ENCODE measurements around the gene LRRC27. TPM values are rescaled to one million over a fixed set of nuclear protein-coding genes. Genes with fewer than 3 reads are reported as not detected.

LRRC27 gene
- polyA plus RNA-seq, 4 donors: 23.2 to 40.2 (median 26.1) TPM

- DNase-seq (ENCODE audit: low read depth in 4 of 4, low spot score in 3 of 4): no peak
Observed at GRCh38 chr10:132409667-132410028, 77.7 kb downstream of the LRRC27 start.

GRCh38 chr10:132410056-132410778 is 78.2 kb downstream of the LRRC27 start:
- DNase-seq (ENCODE audit: low read depth in 4 of 4, low spot score in 3 of 4): no peak

- no peak for DNase-seq (ENCODE audit: low read depth in 4 of 4, low spot score in 3 of 4)
Observed at GRCh38 chr10:132410779-132411532, 79.0 kb downstream of the LRRC27 start.

GRCh38 chr10:132411561-132412253 is 79.7 kb downstream of the LRRC27 start:
- DNase-seq (ENCODE audit: low read depth in 4 of 4, low spot score in 3 of 4): no peak

- DNase-seq (ENCODE audit: low read depth in 4 of 4, low spot score in 3 of 4): no peak
Observed at GRCh38 chr10:132412316-132413192, 80.6 kb downstream of the LRRC27 start.

- no peak for DNase-seq (ENCODE audit: low read depth in 4 of 4, low spot score in 3 of 4)
Observed at GRCh38 chr10:132413226-132414205, 81.5 kb downstream of the LRRC27 start.

- DNase-seq (ENCODE audit: low read depth in 4 of 4, low spot score in 3 of 4): no peak
Observed at GRCh38 chr10:132414402-132415016, 82.5 kb downstream of the LRRC27 start.

- no peak for DNase-seq (ENCODE audit: low read depth in 4 of 4, low spot score in 3 of 4)
Observed at GRCh38 chr10:132415255-132415654, 83.3 kb downstream of the LRRC27 start.

- no peak for DNase-seq (ENCODE audit: low read depth in 4 of 4, low spot score in 3 of 4)
Observed at GRCh38 chr10:132415956-132416355, 84.0 kb downstream of the LRRC27 start.

GRCh38 chr10:132416566-132417256 is 84.7 kb downstream of the LRRC27 start:
- no peak for DNase-seq (ENCODE audit: low read depth in 4 of 4, low spot score in 3 of 4)

GRCh38 chr10:132417257-132417910 is 85.4 kb downstream of the LRRC27 start:
- DNase-seq (ENCODE audit: low read depth in 4 of 4, low spot score in 3 of 4): no peak

- no peak for DNase-seq (ENCODE audit: low read depth in 4 of 4, low spot score in 3 of 4)
Observed at GRCh38 chr10:132417957-132418441, 86.0 kb downstream of the LRRC27 start.

- DNase-seq (ENCODE audit: low read depth in 4 of 4, low spot score in 3 of 4): no peak
Observed at GRCh38 chr10:132418527-132419416, 86.8 kb downstream of the LRRC27 start.

GRCh38 chr10:132419538-132420468 is 87.8 kb downstream of the LRRC27 start:
- DNase-seq (ENCODE audit: low read depth in 4 of 4, low spot score in 3 of 4): no peak

- DNase-seq (ENCODE audit: low read depth in 4 of 4, low spot score in 3 of 4): no peak
Observed at GRCh38 chr10:132420469-132420980, 88.5 kb downstream of the LRRC27 start.

All from right renal pelvis (tissue), 4 donors.